ENCODE data around the gene ACD.

Gene ACD

DNA sequence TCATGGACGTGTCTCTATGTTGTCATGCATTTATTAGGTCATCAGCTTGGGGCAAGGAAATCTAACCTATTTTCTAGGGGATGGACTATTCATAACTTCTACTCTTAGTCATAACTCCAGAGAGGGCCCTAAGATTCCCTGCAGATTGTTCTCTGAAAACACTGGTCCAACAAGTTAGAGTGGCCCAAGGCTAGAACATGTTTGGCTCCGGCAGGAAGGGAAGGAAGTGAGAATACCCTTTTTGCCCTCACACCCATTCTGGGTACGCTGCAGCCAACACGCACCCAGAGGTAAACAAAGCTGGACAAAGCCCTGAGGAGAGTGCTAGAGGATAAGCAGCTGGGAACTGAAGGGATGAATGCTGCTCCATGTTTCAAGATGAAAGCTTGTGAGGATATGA is 16.5 kb upstream of the ACD start:
- Histone ChIP-seq H3K4me2 (ENCODE audit: insufficient read depth, low read length) (no peak overlapping the region), H3K27me3 (ENCODE audit: insufficient read depth, low read length, poor library complexity) (no peaks in the 10 kb centered on the region), H3K27ac (ENCODE audit: low read length) (no peak overlapping the region), H4K20me1 (ENCODE audit: insufficient read depth, low read length) (no peaks in the 10 kb centered on the region; the same call in 1 of the 2 replicates), H3K9ac (ENCODE audit: low read depth, low read length) (no peak overlapping the region), H3K4me3 (ENCODE audit: low read depth in 1 of 2, low read length in 2 of 2) (no peak overlapping the region), H2AFZ (ENCODE audit: low read depth, low read length) (no peak overlapping the region), H3K4me1 (ENCODE audit: insufficient read depth, low read length) (no peaks in the 10 kb centered on the region), H3K36me3 (ENCODE audit: insufficient read depth, low read length) (peaks cover 31% of the 10 kb centered on the region; the same call in 1 of the 2 replicates), H3K9me3 (ENCODE audit: insufficient read depth, low read length, severe bottlenecking) (no peaks in the 10 kb centered on the region), H3K79me2 (ENCODE audit: insufficient read depth, low read length) (no peaks in the 10 kb centered on the region)
- TF ChIP-seq CTCF (IDR thresholded peaks at IDR 0.05; ENCODE audit: borderline replicate concordance, extremely low read depth, low read length, poor library complexity, severe bottlenecking) (no peak), EZH2 (IDR thresholded peaks at IDR 0.05; ENCODE audit: borderline replicate concordance, low read depth, low read length, severe bottlenecking) (no peak)
- no peak for ATAC-seq (ENCODE audit: insufficient read depth, low read depth)
- DNase-seq = no peak

- H3K79me2 ChIP-seq (ENCODE audit: insufficient read depth, low read length) = no peaks in the 10 kb centered on the region
- peaks cover 26% of the 10 kb centered on the region; the same call in 1 of the 2 replicates for H3K36me3 ChIP-seq (ENCODE audit: insufficient read depth, low read length)
- no peak overlapping the region for H3K9ac ChIP-seq (ENCODE audit: low read depth, low read length)
- TF ChIP-seq CTCF (IDR thresholded peaks at IDR 0.05; ENCODE audit: borderline replicate concordance, extremely low read depth, low read length, poor library complexity, severe bottlenecking) = no peak
- TF ChIP-seq EZH2 (IDR thresholded peaks at IDR 0.05; ENCODE audit: borderline replicate concordance, low read depth, low read length, severe bottlenecking) = no peak
- no peaks in the 10 kb centered on the region for H3K27me3 ChIP-seq (ENCODE audit: insufficient read depth, low read length, poor library complexity)
- H2AFZ ChIP-seq (ENCODE audit: low read depth, low read length) = no peak overlapping the region
- H3K4me2 ChIP-seq (ENCODE audit: insufficient read depth, low read length) = no peak overlapping the region
- H3K27ac ChIP-seq (ENCODE audit: low read length) = no peak overlapping the region
- DNase-seq (no peak), ATAC-seq (ENCODE audit: insufficient read depth, low read depth) (no peak)
- H3K9me3 ChIP-seq (ENCODE audit: insufficient read depth, low read length, severe bottlenecking) = no peaks in the 10 kb centered on the region
- H3K4me1 ChIP-seq (ENCODE audit: insufficient read depth, low read length) = no peaks in the 10 kb centered on the region
- no peaks in the 10 kb centered on the region; the same call in 1 of the 2 replicates for H4K20me1 ChIP-seq (ENCODE audit: insufficient read depth, low read length)
- no peak overlapping the region for H3K4me3 ChIP-seq (ENCODE audit: low read depth in 1 of 2, low read length in 2 of 2)
These were observed 15.9 kb upstream of the ACD start for GRCh38 chr16:67675999-67676398.

GRCh38 chr16:67675579-67675935 is 15.5 kb upstream of the ACD start:
- H3K27me3 ChIP-seq (ENCODE audit: insufficient read depth, low read length, poor library complexity) = no peaks in the 10 kb centered on the region
- no peaks in the 10 kb centered on the region for H3K4me1 ChIP-seq (ENCODE audit: insufficient read depth, low read length)
- no peaks in the 10 kb centered on the region for H3K79me2 ChIP-seq (ENCODE audit: insufficient read depth, low read length)
- H3K9me3 ChIP-seq (ENCODE audit: insufficient read depth, low read length, severe bottlenecking) = no peaks in the 10 kb centered on the region
- H2AFZ ChIP-seq (ENCODE audit: low read depth, low read length) = no peak overlapping the region
- no peaks in the 10 kb centered on the region; the same call in 1 of the 2 replicates for H4K20me1 ChIP-seq (ENCODE audit: insufficient read depth, low read length)
- no peak for DNase-seq
- TF ChIP-seq CTCF (IDR thresholded peaks at IDR 0.05; ENCODE audit: borderline replicate concordance, extremely low read depth, low read length, poor library complexity, severe bottlenecking) = no peak
- no peak for TF ChIP-seq EZH2 (IDR thresholded peaks at IDR 0.05; ENCODE audit: borderline replicate concordance, low read depth, low read length, severe bottlenecking)
- H3K9ac ChIP-seq (ENCODE audit: low read depth, low read length) = no peak overlapping the region
- H3K27ac ChIP-seq (ENCODE audit: low read length) = no peak overlapping the region
- peaks cover 24% of the 10 kb centered on the region; the same call in 1 of the 2 replicates for H3K36me3 ChIP-seq (ENCODE audit: insufficient read depth, low read length)
- no peak overlapping the region for H3K4me3 ChIP-seq (ENCODE audit: low read depth in 1 of 2, low read length in 2 of 2)
- no peak overlapping the region for H3K4me2 ChIP-seq (ENCODE audit: insufficient read depth, low read length)
- no peak for ATAC-seq (ENCODE audit: insufficient read depth, low read depth)
